HG03575 (cell line): ENCODE results near the gene MEF2A.

Experiments used
- ATAC-seq: cut with Tn5 transposase; IDR thresholded peaks from one replicate; pipeline ENCODE4 v1.9.1; 2021; ENCODE audit not compliant: unreplicated experiment, insufficient number of reproducible peaks, low FRiP score; ENCODE audit errors: extremely low read depth

Gene MEF2A

GRCh38 chr15:99594916-99595315 lies 29.1 kb downstream of the MEF2A start:
- ATAC-seq: no peak

GRCh38 chr15:99598296-99598695 lies 32.5 kb downstream of the MEF2A start:
- ATAC-seq: no peak

DNA sequence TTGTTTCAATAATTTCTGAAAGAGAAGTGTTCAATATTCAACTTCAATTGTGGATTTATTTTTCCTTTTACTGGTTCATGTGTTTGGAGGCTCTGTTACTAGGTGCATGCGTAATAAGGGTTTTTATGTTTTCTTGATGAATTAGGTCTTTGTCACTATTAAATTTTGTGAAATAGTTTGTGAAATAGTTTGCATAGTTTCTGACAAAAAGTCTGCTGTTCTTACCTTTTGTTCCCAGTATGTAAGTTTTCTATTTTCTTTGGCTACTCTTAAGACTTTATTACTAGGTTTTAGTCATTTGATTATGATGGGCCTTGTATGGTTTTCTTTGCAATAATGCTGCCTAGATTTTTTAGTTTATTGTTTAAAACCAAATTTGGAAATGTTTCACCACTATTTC lies 38.0 kb downstream of the MEF2A start:
- no peak for ATAC-seq

DNA sequence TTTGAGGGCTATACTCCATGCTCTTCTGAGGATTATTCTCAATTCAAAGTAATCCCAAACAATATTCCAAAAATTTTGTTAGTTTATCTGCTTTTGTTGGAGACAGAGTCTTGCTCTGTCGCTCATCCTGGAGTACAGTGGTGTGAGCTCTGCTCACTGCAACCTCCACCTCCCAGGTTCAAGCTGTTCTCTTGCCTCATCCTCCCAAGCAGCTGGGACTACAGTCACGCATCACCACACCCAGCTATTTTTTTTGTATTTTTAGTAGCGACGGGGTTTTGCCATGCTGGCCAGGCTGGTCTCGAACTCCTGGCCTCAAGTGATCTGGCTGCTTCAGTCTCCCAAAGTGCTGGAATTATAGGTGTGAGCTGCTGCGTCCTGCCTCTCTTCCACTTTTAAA lies 39.1 kb downstream of the MEF2A start:
- ATAC-seq: no peak

GRCh38 chr15:99605490-99605931 lies 39.7 kb downstream of the MEF2A start:
- no peak for ATAC-seq

GRCh38 chr15:99605990-99606389 lies 40.2 kb downstream of the MEF2A start:
- no peak for ATAC-seq

GRCh38 chr15:99606646-99607045 lies 40.9 kb downstream of the MEF2A start:
- ATAC-seq: no peak

- ATAC-seq: no peak
Observed at GRCh38 chr15:99613481-99613880, 47.7 kb downstream of the MEF2A start.

GRCh38 chr15:99613887-99614647 lies 48.3 kb downstream of the MEF2A start:
- ATAC-seq: no peak

DNA sequence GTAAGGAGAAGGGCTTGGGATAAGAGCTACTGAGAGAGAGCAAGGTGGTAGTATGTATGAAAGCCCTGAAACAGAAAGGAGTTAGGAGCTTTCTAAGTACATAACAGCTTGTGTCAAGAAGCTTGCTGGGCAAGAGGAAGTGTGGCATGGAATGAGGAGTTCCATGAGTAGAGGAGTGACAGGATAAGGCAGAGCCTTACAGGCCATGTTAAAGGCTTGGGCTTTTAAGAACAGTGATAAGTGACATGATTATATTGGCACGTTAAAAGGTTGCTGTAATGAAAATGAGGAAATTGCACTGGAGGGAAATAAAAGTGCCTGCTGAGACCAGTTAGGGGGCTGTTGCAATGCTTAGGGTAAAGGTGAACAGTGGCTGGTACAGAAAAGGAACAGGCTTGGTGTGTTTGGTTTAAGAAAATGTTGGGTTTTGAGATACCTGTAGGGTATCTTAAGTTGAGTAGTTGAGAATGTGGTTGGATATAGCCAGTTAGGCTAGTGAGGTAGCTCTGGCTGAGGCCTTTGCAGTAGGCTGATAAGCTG lies 49.0 kb downstream of the MEF2A start:
- no peak for ATAC-seq

DNA sequence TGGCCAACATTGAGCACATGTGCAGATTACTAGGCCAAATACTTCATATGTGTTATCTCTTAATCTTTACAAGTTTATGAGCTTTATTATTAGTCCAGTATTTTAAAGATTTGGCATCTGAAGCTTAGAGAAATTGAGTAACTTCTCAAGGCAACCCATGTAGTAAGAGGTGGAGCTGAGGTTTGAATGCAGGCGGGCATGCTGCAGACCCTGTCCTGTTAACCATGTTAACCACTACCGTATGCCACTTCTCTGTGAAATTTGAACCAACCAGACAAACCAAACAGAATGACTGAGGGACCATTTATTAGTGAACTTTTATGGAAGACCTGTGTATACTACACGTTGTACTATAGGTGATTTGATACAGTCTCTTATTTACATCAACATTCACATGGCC lies 49.7 kb downstream of the MEF2A start:
- no peak for ATAC-seq

DNA sequence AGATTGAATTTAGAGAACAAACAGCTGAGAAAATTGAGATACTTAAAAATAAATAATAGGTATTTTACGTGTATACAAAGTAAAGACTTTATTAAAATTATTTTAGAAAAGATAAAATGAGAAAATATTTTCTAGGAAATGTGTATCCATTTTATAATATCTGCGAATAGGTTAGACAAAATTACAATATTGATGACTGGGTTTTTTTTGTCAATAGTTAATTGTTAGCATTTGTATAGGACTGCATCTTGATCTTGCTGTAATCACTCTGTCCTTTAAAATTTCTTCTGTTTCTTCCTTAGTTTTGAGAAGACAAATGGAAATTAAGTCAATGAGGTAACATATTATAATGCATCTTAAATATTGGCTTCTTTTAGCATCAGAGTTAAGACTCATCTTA lies 50.3 kb downstream of the MEF2A start:
- no peak for ATAC-seq

GRCh38 chr15:99616773-99617342 lies 51.1 kb downstream of the MEF2A start:
- ATAC-seq: no peak

GRCh38 chr15:99618941-99619411 lies 53.2 kb downstream of the MEF2A start:
- no peak for ATAC-seq

GRCh38 chr15:99619712-99620111 lies 53.9 kb downstream of the MEF2A start:
- no peak for ATAC-seq

DNA sequence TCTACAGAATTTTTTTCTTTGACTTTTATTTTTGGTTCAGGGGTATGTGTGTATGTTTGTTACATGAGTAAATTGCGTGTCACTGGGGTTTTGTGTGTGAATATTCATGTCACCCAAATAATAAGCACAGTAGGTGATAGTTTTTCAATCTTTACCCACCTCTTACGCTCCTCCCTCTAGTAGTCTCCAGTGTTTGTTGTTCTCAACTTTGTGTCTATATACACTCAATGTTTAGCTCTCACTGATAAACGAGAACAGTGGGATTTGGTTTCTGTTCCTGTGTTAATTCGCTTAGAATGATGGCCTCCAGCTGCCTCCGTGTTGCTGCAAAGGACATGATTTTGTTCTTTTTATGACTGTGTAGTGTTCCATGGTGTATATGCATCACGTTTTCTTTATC lies 54.4 kb downstream of the MEF2A start:
- ATAC-seq: no peak

GRCh38 chr15:99621767-99622166 lies 56.0 kb downstream of the MEF2A start:
- no peak for ATAC-seq

GRCh38 chr15:99628374-99629001 lies 62.7 kb downstream of the MEF2A start:
- no peak for ATAC-seq

DNA sequence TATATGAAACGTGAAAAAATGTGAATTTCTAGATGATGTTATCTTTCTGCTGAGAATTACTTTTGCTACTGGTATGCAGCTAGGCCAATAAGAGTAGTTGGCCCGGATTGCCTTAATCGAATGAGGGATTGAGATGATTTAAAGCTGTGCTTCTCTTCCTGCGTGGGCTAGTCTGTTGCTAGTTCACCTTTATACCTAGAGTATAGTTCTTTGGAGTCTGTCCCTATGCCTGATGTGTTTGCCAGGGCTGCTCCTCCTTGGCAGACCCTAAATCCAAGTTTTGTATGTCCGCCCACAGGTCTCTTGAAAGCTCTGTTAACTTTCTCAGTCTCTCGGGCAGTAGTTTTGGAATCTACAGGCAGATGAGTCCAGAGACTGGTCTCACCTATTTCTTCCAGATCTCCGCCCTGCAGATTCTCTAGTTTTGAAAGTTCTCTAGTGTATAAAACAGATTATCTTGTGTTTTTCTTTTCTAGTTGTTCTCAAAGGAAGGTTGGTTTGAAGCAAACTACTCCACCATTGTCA lies 64.9 kb downstream of the MEF2A start:
- no peak for ATAC-seq

- peak; percentile 57 for ATAC-seq
Observed at GRCh38 chr15:99631255-99631654, 65.5 kb downstream of the MEF2A start.
